GM23248 (cell line): ENCODE measurements around the gene SCO1.

Source experiments
- EZH2 ChIP-seq: fragments of 200-600 bp; sonication (generic); IDR thresholded peaks from 2 replicates; pipeline ENCODE4 v1.6.1; 2018; ENCODE audit warnings: antibody characterized with exemption, mild to moderate bottlenecking; ENCODE audit not compliant: insufficient read depth, poor library complexity, severe bottlenecking
- EZH2phosphoT487 ChIP-seq: fragments of 200-600 bp; sonication (generic); IDR thresholded peaks from 2 replicates; pipeline ENCODE4 v1.6.1; 2018; ENCODE audit warnings: antibody characterized with exemption, moderate library complexity, mild to moderate bottlenecking, low read depth; ENCODE audit not compliant: insufficient read depth

DNA sequence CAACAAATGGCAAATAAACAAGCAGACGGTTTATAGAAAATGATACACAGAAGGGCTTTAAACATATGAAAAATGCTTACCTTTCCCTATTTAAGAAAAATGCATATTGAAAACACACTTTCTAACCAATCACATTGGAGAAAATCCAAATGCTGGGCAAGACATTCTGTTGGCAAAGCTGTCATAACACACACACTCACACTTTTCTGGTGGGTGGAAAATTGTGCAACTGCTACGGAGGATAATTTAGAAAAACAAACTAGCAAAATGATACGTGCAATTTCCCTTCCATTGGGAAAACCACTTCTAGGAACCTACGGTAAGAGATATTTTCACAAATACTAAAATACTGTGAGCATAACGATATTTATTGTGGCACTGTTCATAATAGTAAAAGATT lies 30.4 kb downstream of the SCO1 start:
- TF ChIP-seq EZH2 (no peak), EZH2phosphoT487 (no peak)
